ENCODE measurements around the gene MANSC1. TPM values are rescaled to one million over a fixed set of nuclear protein-coding genes. Genes with fewer than 3 reads are reported as not detected.

The MANSC1 gene
- polyA plus RNA-seq, 1 donor (not counting 4 experiments of a cell fraction or from before 2014, with no cell fraction given): 1.6 TPM

- no peak for TF ChIP-seq EZH2 (IDR thresholded peaks at IDR 0.05; ENCODE audit: low read length)
- TF ChIP-seq CTCF (optimal IDR thresholded peaks at IDR 0.05 in 1 of 3, IDR thresholded peaks at IDR 0.05 in 1 of 3, conservative IDR thresholded peaks at IDR 0.05 in 1 of 3; ENCODE audit: extremely low read depth in 1 of 3, insufficient read depth in 2 of 3, low read length in 3 of 3): no peak
- no peaks in the 10 kb centered on the region for H3K9me1 ChIP-seq (ENCODE audit: control insufficient read depth, extremely low read depth, insufficient read depth, low read length)
- H3K27ac ChIP-seq (ENCODE audit: control insufficient read depth, insufficient read depth, low read length): no peak overlapping the region
- no peak overlapping the region for H3K4me2 ChIP-seq (ENCODE audit: control insufficient read depth, extremely low read depth, insufficient read depth, low read depth, low read length)
- dilution Hi-C loops (cut with MboI; ENCODE audit: extremely low pct_ligation_motif_present, low sequenced_read_pairs): no loop called here
- FAIRE-seq (no peak), DNase-seq (ENCODE audit: low read depth, low spot score) (no peak)
- H3K36me3 ChIP-seq (ENCODE audit: control insufficient read depth in 2 of 2, extremely low read depth in 1 of 2, insufficient read depth in 2 of 2, low read length in 2 of 2): no peaks in the 10 kb centered on the region
- no peaks in the 10 kb centered on the region for H3K79me2 ChIP-seq (ENCODE audit: control insufficient read depth, insufficient read depth, low read length)
- no peaks in the 10 kb centered on the region for H3K4me1 ChIP-seq (ENCODE audit: control insufficient read depth, extremely low read depth, insufficient read depth, low read length)
- no peak overlapping the region for H3K9ac ChIP-seq (ENCODE audit: control insufficient read depth, extremely low read depth, insufficient read depth, low read length)
- no peaks in the 10 kb centered on the region for H4K20me1 ChIP-seq (ENCODE audit: control insufficient read depth, extremely low read depth, insufficient read depth, low read length)
- no peak overlapping the region for H3K4me3 ChIP-seq (ENCODE audit: control insufficient read depth in 2 of 3, extremely low read depth in 1 of 3, insufficient read depth in 2 of 3, low read depth in 1 of 3, low read length in 3 of 3)
- H3K9me3 ChIP-seq (ENCODE audit: control insufficient read depth, low read depth, low read length): no peaks in the 10 kb centered on the region
- no peaks in the 10 kb centered on the region for H3K27me3 ChIP-seq (ENCODE audit: control insufficient read depth, extremely low read depth, insufficient read depth, low read length)
- no peak overlapping the region for H2AFZ ChIP-seq (ENCODE audit: control insufficient read depth, low read length)
These were observed 28.6 kb upstream of the MANSC1 start for GRCh38 chr12:12378616-12379015.

GRCh38 chr12:12376646-12377448 is 26.8 kb upstream of the MANSC1 start:
- peak; percentile 41 for DNase-seq (ENCODE audit: low read depth, low spot score)
- H3K4me1 ChIP-seq (ENCODE audit: control insufficient read depth, extremely low read depth, insufficient read depth, low read length): no peaks in the 10 kb centered on the region
- no peak overlapping the region for H3K9ac ChIP-seq (ENCODE audit: control insufficient read depth, extremely low read depth, insufficient read depth, low read length)
- no peak overlapping the region for H3K27ac ChIP-seq (ENCODE audit: control insufficient read depth, insufficient read depth, low read length)
- H2AFZ ChIP-seq (ENCODE audit: control insufficient read depth, low read length): no peak overlapping the region
- H3K4me2 ChIP-seq (ENCODE audit: control insufficient read depth, extremely low read depth, insufficient read depth, low read depth, low read length): no peak overlapping the region
- TF ChIP-seq CTCF (optimal IDR thresholded peaks at IDR 0.05 in 1 of 3, IDR thresholded peaks at IDR 0.05 in 1 of 3, conservative IDR thresholded peaks at IDR 0.05 in 1 of 3; ENCODE audit: extremely low read depth in 1 of 3, insufficient read depth in 2 of 3, low read length in 3 of 3) (peak in 2 of 3 experiments; percentile 39 to 58), EZH2 (IDR thresholded peaks at IDR 0.05; ENCODE audit: low read length) (no peak)
- dilution Hi-C loops (cut with MboI; ENCODE audit: extremely low pct_ligation_motif_present, low sequenced_read_pairs): no loop called here
- H3K27me3 ChIP-seq (ENCODE audit: control insufficient read depth, extremely low read depth, insufficient read depth, low read length): no peaks in the 10 kb centered on the region
- H3K79me2 ChIP-seq (ENCODE audit: control insufficient read depth, insufficient read depth, low read length): no peaks in the 10 kb centered on the region
- no peaks in the 10 kb centered on the region for H3K9me1 ChIP-seq (ENCODE audit: control insufficient read depth, extremely low read depth, insufficient read depth, low read length)
- no peaks in the 10 kb centered on the region for H3K36me3 ChIP-seq (ENCODE audit: control insufficient read depth in 2 of 2, extremely low read depth in 1 of 2, insufficient read depth in 2 of 2, low read length in 2 of 2)
- no peak for FAIRE-seq
- H3K9me3 ChIP-seq (ENCODE audit: control insufficient read depth, low read depth, low read length): no peaks in the 10 kb centered on the region
- H3K4me3 ChIP-seq (ENCODE audit: control insufficient read depth in 2 of 3, extremely low read depth in 1 of 3, insufficient read depth in 2 of 3, low read depth in 1 of 3, low read length in 3 of 3): no peak overlapping the region
- no peaks in the 10 kb centered on the region for H4K20me1 ChIP-seq (ENCODE audit: control insufficient read depth, extremely low read depth, insufficient read depth, low read length)
